GM12878 (cell line): ENCODE measurements around the gene RRP15. TPM values are rescaled to one million over a fixed set of nuclear protein-coding genes. Genes with fewer than 3 reads are reported as not detected.

Experiments used
- ATAC-seq: fragments of 200-7000 bp; cut with Tn5 transposase; 3 replicates; pipeline ENCODE4 v1.9.1; 2020; ENCODE audit warnings: mild to moderate bottlenecking, moderate library complexity
- BruUV-seq: library from RNA; stranded (reverse); fragments of 400-500 nt; replicated peaks from 2 replicates; lab custom pipeline; 2021; lab: Mats Ljungman, UMichigan
- CTCF ChIA-PET: fragments of 300-600 bp; sonication (Branson Sonifier 250); formaldehyde crosslinking; extraction: SDS; loops from one replicate; lab custom pipeline; 2021; ENCODE audit warnings: inconsistent platforms; lab: Yijun Ruan, JAX
- POLR2A ChIA-PET: fragments of 350-600 bp; formaldehyde crosslinking; extraction: SDS; loops from one replicate; lab custom pipeline; 2021; ENCODE audit warnings: inconsistent platforms; lab: Charles Lee
- RAD21 ChIA-PET: fragments of 300-600 bp; sonication (Branson Sonifier 250); formaldehyde crosslinking; loops from one replicate; lab custom pipeline; 2023; ENCODE audit warnings: antibody characterized with exemption; ENCODE audit not compliant: unreplicated experiment; lab: Charles Lee
- SMC1A ChIA-PET: fragments of 300-600 bp; sonication (Branson Sonifier 250); formaldehyde crosslinking; loops from one replicate; lab custom pipeline; 2023; ENCODE audit not compliant: unreplicated experiment, uncharacterized antibody; lab: Charles Lee
- DNase-seq: peaks from one replicate; pipeline ENCODE4 v3.0.0-alpha.2; 2011; ENCODE audit warnings: low read depth, low spot score
- FAIRE-seq: peaks from 3 replicates; lab custom pipeline; 2011; peaks lifted over from hg19 to GRCh38; lab: Jason Lieb, UNC
- H2AFZ ChIP-seq: 2 replicates; pipeline ENCODE4 v1.6.0; 2011; ENCODE audit warnings: low read depth, low read length, control low read depth; ENCODE audit not compliant: control insufficient read depth
- H3K27ac ChIP-seq: 2 replicates; pipeline ENCODE4 v1.5.1; 2011; ENCODE audit warnings: control low read depth; ENCODE audit not compliant: control insufficient read depth, insufficient read depth
- H3K27me3 ChIP-seq, 2 experiments: replicated peaks in 1 of 2; 2 replicates each; pipeline versions ENCODE4 v1.6.0 to v1.6.1; 2011; ENCODE audit warnings: low read length in 1 of 2; ENCODE audit not compliant: control insufficient read depth in 2 of 2, insufficient read depth in 2 of 2
- H3K36me3 ChIP-seq, 2 experiments: 2 replicates each; pipeline ENCODE4 v1.5.1; 2011; ENCODE audit warnings: low read length in 1 of 2; ENCODE audit not compliant: control insufficient read depth in 2 of 2, insufficient read depth in 2 of 2
- H3K4me1 ChIP-seq: 2 replicates; pipeline ENCODE4 v1.6.1; 2011; ENCODE audit warnings: mild to moderate bottlenecking, low read length, moderate library complexity, mixed read lengths; ENCODE audit not compliant: control insufficient read depth, insufficient read depth
- H3K4me2 ChIP-seq: 2 replicates; pipeline ENCODE4 v1.6.0; 2011; ENCODE audit warnings: control low read depth; ENCODE audit not compliant: control insufficient read depth, insufficient read depth
- H3K4me3 ChIP-seq: fragments of 200-600 bp; sonication (generic); 2 replicates; pipeline ENCODE4 v1.5.1; 2016
- H3K79me2 ChIP-seq: 2 replicates; pipeline ENCODE4 v1.6.0; 2011; ENCODE audit warnings: low read length; ENCODE audit not compliant: control insufficient read depth, insufficient read depth
- H3K9ac ChIP-seq: 2 replicates; pipeline ENCODE4 v1.8.0; 2011; ENCODE audit warnings: low read length, control low read depth, mixed read lengths; ENCODE audit not compliant: control insufficient read depth, insufficient read depth
- H3K9me3 ChIP-seq: replicated peaks from 3 replicates; pipeline ENCODE4 v1.5.1; 2011; ENCODE audit warnings: mild to moderate bottlenecking, low read length; ENCODE audit not compliant: control insufficient read depth, insufficient read depth
- H4K20me1 ChIP-seq: 2 replicates; pipeline ENCODE4 v1.6.0; 2011; ENCODE audit not compliant: control insufficient read depth, insufficient read depth
- ASH2L ChIP-seq: fragments of 300-600, 200-600 bp; sonication (generic); IDR thresholded peaks from 2 replicates; pipeline ENCODE4 v1.6.1; 2017; ENCODE audit warnings: low read depth, mild to moderate bottlenecking, borderline replicate concordance
- BRCA1 ChIP-seq: IDR thresholded peaks from 2 replicates; pipeline ENCODE4 v1.6.1; 2011; ENCODE audit warnings: low read depth, low read length, improper control_type of control experiment
- CBFB ChIP-seq: IDR thresholded peaks from 2 replicates; pipeline ENCODE4 v1.6.1; 2016; ENCODE audit warnings: antibody characterized with exemption, low read depth
- CBX3 ChIP-seq: fragments of 200-600 bp; sonication (generic); IDR thresholded peaks from 2 replicates; pipeline ENCODE4 v1.6.1; 2016; ENCODE audit warnings: low read depth, borderline replicate concordance
- MEF2B ChIP-seq: fragments of 450-650 bp; IDR thresholded peaks from 2 replicates; pipeline ENCODE4 v1.6.1; 2018; ENCODE audit warnings: mild to moderate bottlenecking, moderate library complexity; ENCODE audit not compliant: partially characterized antibody, poor library complexity, severe bottlenecking
- POLR2AphosphoS2 ChIP-seq: IDR thresholded peaks from 2 replicates; pipeline ENCODE4 v1.6.1; 2011; ENCODE audit warnings: low read depth, mild to moderate bottlenecking, low read length, improper control_type of control experiment, moderate library complexity
- RAD21 ChIP-seq: IDR thresholded peaks from 2 replicates; pipeline ENCODE4 v1.6.1; 2011; ENCODE audit warnings: mild to moderate bottlenecking, low read depth, low read length, moderate library complexity; ENCODE audit not compliant: insufficient read depth
- RB1 ChIP-seq: fragments of 450-650 bp; formaldehyde crosslinking; IDR thresholded peaks from 2 replicates; pipeline ENCODE4 v1.6.1; 2017; ENCODE audit warnings: mild to moderate bottlenecking, borderline replicate concordance
- STAT1 ChIP-seq: fragments of 450-650 bp; conservative IDR thresholded peaks from 2 replicates; pipeline ENCODE4 v1.6.1; 2014; ENCODE audit warnings: antibody characterized with exemption, mild to moderate bottlenecking
- TCF12 ChIP-seq: IDR thresholded peaks from 2 replicates; pipeline ENCODE4 v1.6.1; 2011; ENCODE audit warnings: low read depth, mild to moderate bottlenecking, low read length
- WGBS: methylation state at CpG from one replicate; pipeline ENCODE4 v1.1.6; 2016; ENCODE audit warnings: low lambda C conversion rate; ENCODE audit not compliant: insufficient replicate concordance, insufficient coverage; ENCODE audit errors: missing lambda C conversion rate; 5-methylcytosine and 5-hydroxymethylcytosine counted together
- in situ Hi-C: fragments of 300-500 bp; cut with MboI; formaldehyde crosslinking; loops from 9 replicates; pipeline ENCODE4 v1.14.3; 2018; ENCODE audit warnings: mixed read lengths
- intact Hi-C: fragments of 100-400 bp; cut with micrococcal nuclease; formaldehyde crosslinking; loops from one replicate; pipeline ENCODE4 v1.14.2; 2022; ENCODE audit not compliant: unreplicated experiment
- polyA plus RNA-seq, 11 experiments: library from polyadenylated mRNA; depleted of rRNA in 4 of 11; unstranded in 6 of 11; stranded (reverse) in 5 of 11; fragments of >200 nt; fragmentation: Nextera tagmentation in 4 of 11; fragmentation: Illumina TruSeq in 1 of 11; extraction: Ambion mirVana in 4 of 11; extraction: Trizol in 1 of 11; gene quantifications; 1 replicate in 1 of 11; 2 replicates in 10 of 11; pipeline versions ENCODE4 v1.2.1 to v1.2.3, GENCODE V29; 2011 to 2016; ENCODE audit warnings: inconsistent platforms in 2 of 11, missing spikeins in 2 of 11, low read depth in 1 of 11
- total RNA-seq, 4 experiments: library from RNA; depleted of rRNA in 3 of 4; stranded (reverse); fragments of >200 nt in 3 of 4; fragmentation: Illumina TruSeq in 1 of 4; extraction: Trizol in 1 of 4; gene quantifications; 2 replicates each; pipeline versions ENCODE4 v1.2.1 to v1.2.3, GENCODE V29; 2013 to 2021
- TF ChIP-seq, protein P1 (sequence below): fragments of 450-650 bp; formaldehyde crosslinking; IDR thresholded peaks from 2 replicates; pipeline ENCODE4 v1.5.0; 2022; ENCODE audit warnings: mild to moderate bottlenecking, missing genetic modification characterization
- TF ChIP-seq, protein P2 (sequence below): fragments of 450-650 bp; formaldehyde crosslinking; IDR thresholded peaks from 2 replicates; pipeline ENCODE4 v1.4.0; 2020; ENCODE audit warnings: mild to moderate bottlenecking, moderate library complexity
- TF ChIP-seq, protein P3 (sequence below): fragments of 450-650 bp; IDR thresholded peaks from 2 replicates; pipeline ENCODE4 v1.6.1; 2017; ENCODE audit warnings: borderline replicate concordance

Gene RRP15
- total and polyA plus RNA-seq, 10 of the 15 experiments (the other 5 are each of a cell fraction or from before 2014, with no cell fraction given) = 5.6 to 37.8 (median 19.1) TPM

DNA sequence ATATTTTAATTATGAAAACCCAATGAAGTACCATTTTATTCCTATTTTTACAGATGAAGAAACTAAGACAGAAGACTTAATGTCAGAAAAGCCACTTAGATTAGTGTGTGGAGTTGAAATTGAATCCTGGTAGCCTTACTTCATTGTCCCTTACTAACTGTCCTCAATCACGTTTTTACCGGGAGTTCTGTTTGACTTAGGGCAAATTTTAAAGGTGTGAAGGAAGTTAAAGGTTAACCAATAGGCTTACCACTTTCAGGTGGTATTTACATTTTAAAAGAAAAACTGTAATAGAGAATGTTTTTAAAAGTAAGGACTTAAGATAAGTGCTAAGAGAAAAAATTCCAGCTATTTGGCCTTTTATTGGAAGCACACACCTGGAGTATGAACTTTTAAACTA, 12.4 kb downstream of the RRP15 start (continued):
- TF ChIP-seq, protein P1, sequence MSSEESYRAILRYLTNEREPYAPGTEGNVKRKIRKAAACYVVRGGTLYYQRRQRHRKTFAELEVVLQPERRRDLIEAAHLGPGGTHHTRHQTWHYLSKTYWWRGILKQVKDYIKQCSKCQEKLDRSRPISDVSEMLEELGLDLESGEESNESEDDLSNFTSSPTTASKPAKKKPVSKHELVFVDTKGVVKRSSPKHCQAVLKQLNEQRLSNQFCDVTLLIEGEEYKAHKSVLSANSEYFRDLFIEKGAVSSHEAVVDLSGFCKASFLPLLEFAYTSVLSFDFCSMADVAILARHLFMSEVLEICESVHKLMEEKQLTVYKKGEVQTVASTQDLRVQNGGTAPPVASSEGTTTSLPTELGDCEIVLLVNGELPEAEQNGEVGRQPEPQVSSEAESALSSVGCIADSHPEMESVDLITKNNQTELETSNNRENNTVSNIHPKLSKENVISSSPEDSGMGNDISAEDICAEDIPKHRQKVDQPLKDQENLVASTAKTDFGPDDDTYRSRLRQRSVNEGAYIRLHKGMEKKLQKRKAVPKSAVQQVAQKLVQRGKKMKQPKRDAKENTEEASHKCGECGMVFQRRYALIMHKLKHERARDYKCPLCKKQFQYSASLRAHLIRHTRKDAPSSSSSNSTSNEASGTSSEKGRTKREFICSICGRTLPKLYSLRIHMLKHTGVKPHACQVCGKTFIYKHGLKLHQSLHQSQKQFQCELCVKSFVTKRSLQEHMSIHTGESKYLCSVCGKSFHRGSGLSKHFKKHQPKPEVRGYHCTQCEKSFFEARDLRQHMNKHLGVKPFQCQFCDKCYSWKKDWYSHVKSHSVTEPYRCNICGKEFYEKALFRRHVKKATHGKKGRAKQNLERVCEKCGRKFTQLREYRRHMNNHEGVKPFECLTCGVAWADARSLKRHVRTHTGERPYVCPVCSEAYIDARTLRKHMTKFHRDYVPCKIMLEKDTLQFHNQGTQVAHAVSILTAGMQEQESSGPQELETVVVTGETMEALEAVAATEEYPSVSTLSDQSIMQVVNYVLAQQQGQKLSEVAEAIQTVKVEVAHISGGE (CRISPR knock-in tag) = no peak
- TF ChIP-seq ASH2L (no peak), STAT1 (no peak), TCF12 (no peak)
- TF ChIP-seq, protein P2, sequence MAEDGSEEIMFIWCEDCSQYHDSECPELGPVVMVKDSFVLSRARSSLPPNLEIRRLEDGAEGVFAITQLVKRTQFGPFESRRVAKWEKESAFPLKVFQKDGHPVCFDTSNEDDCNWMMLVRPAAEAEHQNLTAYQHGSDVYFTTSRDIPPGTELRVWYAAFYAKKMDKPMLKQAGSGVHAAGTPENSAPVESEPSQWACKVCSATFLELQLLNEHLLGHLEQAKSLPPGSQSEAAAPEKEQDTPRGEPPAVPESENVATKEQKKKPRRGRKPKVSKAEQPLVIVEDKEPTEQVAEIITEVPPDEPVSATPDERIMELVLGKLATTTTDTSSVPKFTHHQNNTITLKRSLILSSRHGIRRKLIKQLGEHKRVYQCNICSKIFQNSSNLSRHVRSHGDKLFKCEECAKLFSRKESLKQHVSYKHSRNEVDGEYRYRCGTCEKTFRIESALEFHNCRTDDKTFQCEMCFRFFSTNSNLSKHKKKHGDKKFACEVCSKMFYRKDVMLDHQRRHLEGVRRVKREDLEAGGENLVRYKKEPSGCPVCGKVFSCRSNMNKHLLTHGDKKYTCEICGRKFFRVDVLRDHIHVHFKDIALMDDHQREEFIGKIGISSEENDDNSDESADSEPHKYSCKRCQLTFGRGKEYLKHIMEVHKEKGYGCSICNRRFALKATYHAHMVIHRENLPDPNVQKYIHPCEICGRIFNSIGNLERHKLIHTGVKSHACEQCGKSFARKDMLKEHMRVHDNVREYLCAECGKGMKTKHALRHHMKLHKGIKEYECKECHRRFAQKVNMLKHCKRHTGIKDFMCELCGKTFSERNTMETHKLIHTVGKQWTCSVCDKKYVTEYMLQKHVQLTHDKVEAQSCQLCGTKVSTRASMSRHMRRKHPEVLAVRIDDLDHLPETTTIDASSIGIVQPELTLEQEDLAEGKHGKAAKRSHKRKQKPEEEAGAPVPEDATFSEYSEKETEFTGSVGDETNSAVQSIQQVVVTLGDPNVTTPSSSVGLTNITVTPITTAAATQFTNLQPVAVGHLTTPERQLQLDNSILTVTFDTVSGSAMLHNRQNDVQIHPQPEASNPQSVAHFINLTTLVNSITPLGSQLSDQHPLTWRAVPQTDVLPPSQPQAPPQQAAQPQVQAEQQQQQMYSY (CRISPR knock-in tag) = no peak

- RAD21 ChIA-PET = no interaction called here
Measured at GRCh38 chr1:218297867-218298266, 12.8 kb downstream of the RRP15 start.

More at GRCh38 chr1:218297867-218298266, 12.8 kb downstream of the RRP15 start:
- Histone ChIP-seq H3K9me3 (no peaks in the 10 kb centered on the region), H3K4me3 (no peak overlapping the region), H4K20me1 (no peaks in the 10 kb centered on the region), H3K79me2 (no peaks in the 10 kb centered on the region; the same call in 1 of the 2 replicates), H3K27ac (no peak overlapping the region), H2AFZ (no peak overlapping the region), H3K9ac (no peak overlapping the region), H3K27me3 (no peaks in the 10 kb centered on the region), H3K4me2 (no peak overlapping the region), H3K4me1 (no peaks in the 10 kb centered on the region), H3K36me3 (peaks cover 0 to 9% of the 10 kb centered on the region in 2 experiments; a peak in 1 of 4 replicates)
- in situ Hi-C loops = no loop called here
- intact Hi-C loops = no loop called here
- SMC1A ChIA-PET = no interaction called here
- POLR2A ChIA-PET = no interaction called here
- no TSS peak for BruUV-seq
- CTCF ChIA-PET = no interaction called here
- DNase-seq (no peak), FAIRE-seq (no peak), ATAC-seq (no peak)
- WGBS = 44% methylated on average over 1 of the region's 1 CpG
- TF ChIP-seq CBX3 (no peak), POLR2AphosphoS2 (no peak), RAD21 (no peak), CBFB (no peak), MEF2B (no peak), BRCA1 (no peak), RB1 (no peak)
- TF ChIP-seq, protein P3, sequence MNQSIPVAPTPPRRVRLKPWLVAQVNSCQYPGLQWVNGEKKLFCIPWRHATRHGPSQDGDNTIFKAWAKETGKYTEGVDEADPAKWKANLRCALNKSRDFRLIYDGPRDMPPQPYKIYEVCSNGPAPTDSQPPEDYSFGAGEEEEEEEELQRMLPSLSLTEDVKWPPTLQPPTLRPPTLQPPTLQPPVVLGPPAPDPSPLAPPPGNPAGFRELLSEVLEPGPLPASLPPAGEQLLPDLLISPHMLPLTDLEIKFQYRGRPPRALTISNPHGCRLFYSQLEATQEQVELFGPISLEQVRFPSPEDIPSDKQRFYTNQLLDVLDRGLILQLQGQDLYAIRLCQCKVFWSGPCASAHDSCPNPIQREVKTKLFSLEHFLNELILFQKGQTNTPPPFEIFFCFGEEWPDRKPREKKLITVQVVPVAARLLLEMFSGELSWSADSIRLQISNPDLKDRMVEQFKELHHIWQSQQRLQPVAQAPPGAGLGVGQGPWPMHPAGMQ = no peak
